Measurements from ENCODE around the gene CPED1.

The CPED1 gene

GRCh38 chr7:121202834-121203233 lies 214.3 kb downstream of the CPED1 start:
- no peak for TF ChIP-seq REST (IDR thresholded peaks at IDR 0.05; ENCODE audit: insufficient read depth in 1 of 2, low read depth in 2 of 2, low read length in 2 of 2)
- TF ChIP-seq SIN3A (IDR thresholded peaks at IDR 0.05; ENCODE audit: borderline replicate concordance, insufficient read depth, low read length), result no peak
- no peak for TF ChIP-seq POLR2AphosphoS5 (IDR thresholded peaks at IDR 0.05; ENCODE audit: low read depth, low read length)
- TF ChIP-seq TAF1 (IDR thresholded peaks at IDR 0.05; ENCODE audit: borderline replicate concordance, insufficient read depth, low read length), result no peak
- TF ChIP-seq FOXP2 (optimal IDR thresholded peaks at IDR 0.05; ENCODE audit: borderline replicate concordance, extremely low read depth, extremely low read length, insufficient read depth), result no peak

GRCh38 chr7:121204537-121204936 lies 216.0 kb downstream of the CPED1 start:
- TF ChIP-seq POLR2AphosphoS5 (IDR thresholded peaks at IDR 0.05; ENCODE audit: low read depth, low read length) (no peak), SIN3A (IDR thresholded peaks at IDR 0.05; ENCODE audit: borderline replicate concordance, insufficient read depth, low read length) (no peak), REST (IDR thresholded peaks at IDR 0.05; ENCODE audit: insufficient read depth in 1 of 2, low read depth in 2 of 2, low read length in 2 of 2) (no peak), FOXP2 (optimal IDR thresholded peaks at IDR 0.05; ENCODE audit: borderline replicate concordance, extremely low read depth, extremely low read length, insufficient read depth) (no peak), TAF1 (IDR thresholded peaks at IDR 0.05; ENCODE audit: borderline replicate concordance, insufficient read depth, low read length) (no peak)

- TF ChIP-seq REST (IDR thresholded peaks at IDR 0.05; ENCODE audit: insufficient read depth in 1 of 2, low read depth in 2 of 2, low read length in 2 of 2) (no peak), POLR2AphosphoS5 (IDR thresholded peaks at IDR 0.05; ENCODE audit: low read depth, low read length) (no peak), TAF1 (IDR thresholded peaks at IDR 0.05; ENCODE audit: borderline replicate concordance, insufficient read depth, low read length) (no peak), SIN3A (IDR thresholded peaks at IDR 0.05; ENCODE audit: borderline replicate concordance, insufficient read depth, low read length) (no peak), FOXP2 (optimal IDR thresholded peaks at IDR 0.05; ENCODE audit: borderline replicate concordance, extremely low read depth, extremely low read length, insufficient read depth) (no peak)
These were observed 217.3 kb downstream of the CPED1 start for GRCh38 chr7:121205777-121206176.

GRCh38 chr7:121211253-121211652 lies 222.7 kb downstream of the CPED1 start:
- TF ChIP-seq FOXP2 (optimal IDR thresholded peaks at IDR 0.05; ENCODE audit: borderline replicate concordance, extremely low read depth, extremely low read length, insufficient read depth) (no peak), POLR2AphosphoS5 (IDR thresholded peaks at IDR 0.05; ENCODE audit: low read depth, low read length) (no peak), REST (IDR thresholded peaks at IDR 0.05; ENCODE audit: insufficient read depth in 1 of 2, low read depth in 2 of 2, low read length in 2 of 2) (no peak), TAF1 (IDR thresholded peaks at IDR 0.05; ENCODE audit: borderline replicate concordance, insufficient read depth, low read length) (no peak), SIN3A (IDR thresholded peaks at IDR 0.05; ENCODE audit: borderline replicate concordance, insufficient read depth, low read length) (no peak)

GRCh38 chr7:121212036-121212435 lies 223.5 kb downstream of the CPED1 start:
- TF ChIP-seq POLR2AphosphoS5 (IDR thresholded peaks at IDR 0.05; ENCODE audit: low read depth, low read length) (no peak), SIN3A (IDR thresholded peaks at IDR 0.05; ENCODE audit: borderline replicate concordance, insufficient read depth, low read length) (no peak), REST (IDR thresholded peaks at IDR 0.05; ENCODE audit: insufficient read depth in 1 of 2, low read depth in 2 of 2, low read length in 2 of 2) (no peak), TAF1 (IDR thresholded peaks at IDR 0.05; ENCODE audit: borderline replicate concordance, insufficient read depth, low read length) (no peak), FOXP2 (optimal IDR thresholded peaks at IDR 0.05; ENCODE audit: borderline replicate concordance, extremely low read depth, extremely low read length, insufficient read depth) (no peak)
